AG08396 (cell line): ENCODE data around the gene SERPINA3.

Experiments
- DNase-seq: peaks from one replicate; pipeline ENCODE4 v3.0.0; 2012; ENCODE audit warnings: low spot score, mixed read lengths

SERPINA3 gene

DNA sequence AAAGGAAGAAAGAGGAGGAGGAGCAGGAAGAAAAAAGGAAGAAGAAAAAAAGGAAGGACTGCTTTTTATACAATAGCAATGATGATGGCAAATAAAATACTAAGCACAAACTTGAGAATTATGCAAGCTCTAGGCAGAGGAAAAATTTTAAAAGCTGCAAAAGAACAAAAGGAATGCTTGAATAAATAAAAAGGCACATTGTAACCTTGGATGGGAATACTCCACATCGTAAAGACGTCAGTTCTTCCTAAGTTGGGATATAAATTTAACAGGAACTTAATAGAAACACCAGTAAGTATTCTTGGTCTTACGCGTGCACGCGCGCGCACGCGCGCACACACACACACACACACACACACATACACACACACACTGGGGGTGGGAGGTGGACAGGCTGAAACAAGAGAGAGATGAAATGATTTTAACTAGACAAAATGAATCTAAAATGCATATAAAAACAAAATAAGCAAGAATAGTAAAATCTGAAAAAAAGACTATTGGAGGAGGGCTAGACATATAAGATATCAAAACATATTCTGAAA is 43.0 kb downstream of the SERPINA3 start:
- no peak for DNase-seq

DNA sequence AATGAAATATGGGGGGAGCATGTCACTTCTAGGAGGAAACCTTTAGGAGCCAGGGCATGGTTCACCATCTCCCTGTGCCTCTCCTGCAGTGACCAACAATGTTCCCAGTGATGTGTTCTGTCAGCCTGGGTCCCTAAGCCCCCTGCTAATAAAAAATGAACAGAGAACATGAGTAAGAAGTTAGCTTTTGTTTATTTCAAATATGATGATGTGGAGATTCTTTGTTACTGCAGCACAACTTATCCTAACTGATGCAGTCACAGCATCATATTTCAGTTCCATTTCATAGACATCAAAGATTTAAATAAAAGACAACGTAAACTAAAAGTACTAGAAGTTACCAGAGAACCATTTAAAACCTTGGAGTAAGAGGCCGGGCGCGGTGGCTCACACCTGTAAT is 43.9 kb downstream of the SERPINA3 start:
- DNase-seq = no peak

DNA sequence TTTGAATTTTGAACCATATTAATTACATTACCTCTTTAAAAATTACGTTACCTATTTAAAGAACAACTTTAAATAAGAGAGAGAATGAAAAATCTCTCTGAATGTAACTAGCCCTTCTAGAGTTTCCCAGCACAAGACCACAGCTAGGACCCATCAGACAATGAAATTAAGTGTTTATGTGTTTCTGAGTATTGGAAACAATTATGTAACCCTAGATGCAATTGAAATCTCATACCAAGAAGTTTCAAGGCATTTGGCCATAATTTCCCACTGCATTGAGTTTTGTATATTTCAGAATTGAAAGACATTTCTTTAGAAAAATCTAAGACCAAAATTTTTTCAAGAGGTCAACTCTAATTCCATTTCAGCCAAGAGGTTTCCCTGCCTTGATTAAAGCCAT is 47.1 kb downstream of the SERPINA3 start:
- no peak for DNase-seq

DNA sequence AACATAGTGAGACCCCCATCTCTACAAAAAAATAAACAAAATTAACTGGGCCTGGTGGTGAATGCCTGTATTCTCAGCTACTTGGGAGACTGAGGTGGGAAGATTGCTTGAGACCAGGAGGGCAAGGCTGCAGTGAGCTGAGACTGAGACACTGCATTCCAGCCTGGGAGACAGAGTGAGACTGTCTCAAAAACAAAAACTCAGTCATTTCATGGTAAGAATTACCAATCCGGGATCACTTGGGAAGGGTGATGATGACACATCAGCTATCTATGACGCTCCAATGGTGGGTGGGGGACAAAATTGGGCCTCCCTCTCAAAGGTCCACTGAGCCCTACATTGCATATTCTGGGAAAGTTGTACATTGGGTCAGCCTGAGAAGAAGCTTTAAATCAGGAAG is 47.7 kb downstream of the SERPINA3 start:
- no peak for DNase-seq

DNA sequence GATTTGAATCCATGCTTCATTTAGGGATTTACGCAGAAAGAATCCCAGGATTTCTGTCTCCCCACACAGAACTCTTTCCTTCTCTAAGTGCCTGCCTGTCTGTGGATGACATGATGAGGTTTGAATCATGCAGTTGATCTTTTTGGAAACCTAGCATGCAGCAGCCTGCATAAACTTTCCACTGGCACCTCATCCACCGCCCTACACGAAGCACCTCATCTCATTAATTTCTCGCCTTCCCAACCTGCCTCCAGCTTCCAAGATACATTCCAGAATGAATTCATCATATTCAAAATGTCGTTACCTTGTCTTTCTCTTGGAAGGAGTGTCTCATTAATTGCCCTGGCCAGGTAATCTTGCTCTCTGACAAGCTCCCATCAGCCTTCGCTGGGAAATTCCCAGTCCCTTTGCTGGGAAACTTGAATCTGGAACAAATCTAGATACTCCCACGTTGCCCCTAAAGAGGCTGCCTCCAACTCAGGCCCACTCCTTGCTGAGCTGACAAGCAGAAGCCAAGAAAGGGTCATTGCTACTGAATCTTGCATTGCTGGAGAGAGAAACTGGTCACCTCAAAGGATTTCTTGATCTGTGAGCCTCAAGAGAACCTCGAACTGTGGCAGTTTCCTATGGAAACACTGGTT is 48.2 kb downstream of the SERPINA3 start:
- no peak for DNase-seq

DNA sequence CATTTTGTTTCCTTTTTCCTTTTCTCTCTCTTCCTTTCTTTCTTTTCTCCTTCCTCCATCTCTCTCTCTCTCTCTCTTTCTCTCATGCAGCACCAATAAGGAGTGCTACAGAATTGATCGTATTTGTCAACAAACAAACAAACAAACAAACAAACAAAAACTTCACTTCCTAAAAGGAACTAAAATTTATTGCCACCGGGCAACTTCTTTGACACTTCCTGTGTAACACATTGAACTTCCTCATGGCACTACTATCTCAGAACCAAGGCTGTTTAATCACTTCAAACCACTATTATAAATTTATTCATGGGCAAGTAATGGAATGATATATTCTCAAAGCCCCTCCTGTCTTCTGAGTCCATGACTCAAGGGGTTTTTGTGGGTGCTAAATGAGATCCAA is 51.3 kb downstream of the SERPINA3 start:
- no peak for DNase-seq

DNA sequence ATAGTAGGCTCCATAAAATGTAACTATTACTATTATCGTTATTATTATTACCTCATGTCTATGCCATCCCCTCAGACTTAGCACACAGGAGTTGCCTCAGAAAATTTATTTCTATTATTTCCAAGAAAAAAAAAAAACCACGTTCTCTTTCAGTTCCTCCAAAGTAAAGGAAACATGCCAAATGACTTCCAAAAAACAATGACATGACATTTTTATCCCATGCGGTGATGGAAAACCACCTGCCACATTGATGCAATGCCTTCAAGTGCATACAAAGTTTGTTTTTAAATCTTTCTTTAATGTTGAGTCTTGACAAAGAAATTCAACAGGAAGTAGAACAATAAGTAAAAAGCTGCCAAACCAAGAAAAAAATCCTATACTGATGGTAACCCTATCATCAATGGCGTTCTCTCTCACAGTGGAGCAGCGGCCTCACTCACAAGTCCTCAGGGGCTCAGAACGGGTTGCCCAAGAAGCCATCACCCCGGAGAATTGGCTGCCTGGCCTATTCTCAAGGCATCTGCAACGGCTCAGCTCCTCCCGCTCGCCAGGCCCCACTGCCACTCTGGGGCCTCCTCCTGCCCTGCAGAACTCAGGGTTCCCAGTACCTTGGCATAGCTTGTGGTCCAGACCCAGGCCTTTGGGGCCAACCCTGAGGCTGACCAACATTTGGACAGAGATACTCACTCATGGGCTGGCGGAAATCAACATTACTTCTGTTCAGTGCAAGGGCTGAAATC is 51.9 kb downstream of the SERPINA3 start:
- no peak for DNase-seq

DNA sequence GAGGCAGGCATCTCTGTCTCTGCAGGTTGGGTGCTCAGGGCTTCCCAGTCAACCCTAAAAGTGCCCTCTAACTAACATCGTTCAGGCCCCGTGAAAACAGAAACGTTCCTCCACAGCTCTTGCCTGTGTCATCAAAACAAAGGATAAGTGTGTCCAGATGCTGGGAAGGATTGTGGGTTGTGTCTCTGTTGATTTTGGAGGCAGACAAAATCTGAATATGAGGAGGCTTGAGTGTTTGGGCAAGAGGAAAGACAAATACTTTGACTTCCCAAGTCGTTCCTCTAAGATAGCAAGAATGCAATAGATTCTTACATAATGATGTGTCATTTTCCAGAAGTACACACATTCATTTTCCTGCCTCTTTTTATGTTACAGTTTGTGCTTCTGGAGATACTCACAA is 52.9 kb downstream of the SERPINA3 start:
- peak; percentile 59 for DNase-seq

DNA sequence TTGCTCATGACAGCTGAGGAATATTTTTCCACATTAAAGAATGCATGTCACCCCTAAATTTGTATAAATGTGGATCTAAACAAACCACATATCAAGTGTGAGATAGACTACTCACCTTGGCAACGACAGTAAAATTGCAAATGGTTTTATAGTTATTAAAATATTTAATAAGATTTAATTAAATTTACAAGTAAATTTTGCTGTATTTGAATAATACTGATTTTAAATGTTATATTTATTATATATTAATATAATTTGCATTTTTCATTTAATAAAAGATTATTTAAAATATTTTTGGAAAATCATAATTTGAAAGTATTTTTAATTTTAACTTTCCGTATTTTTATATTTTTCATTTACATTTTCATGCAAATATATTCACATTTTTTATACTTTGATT is 53.4 kb downstream of the SERPINA3 start:
- no peak for DNase-seq

DNA sequence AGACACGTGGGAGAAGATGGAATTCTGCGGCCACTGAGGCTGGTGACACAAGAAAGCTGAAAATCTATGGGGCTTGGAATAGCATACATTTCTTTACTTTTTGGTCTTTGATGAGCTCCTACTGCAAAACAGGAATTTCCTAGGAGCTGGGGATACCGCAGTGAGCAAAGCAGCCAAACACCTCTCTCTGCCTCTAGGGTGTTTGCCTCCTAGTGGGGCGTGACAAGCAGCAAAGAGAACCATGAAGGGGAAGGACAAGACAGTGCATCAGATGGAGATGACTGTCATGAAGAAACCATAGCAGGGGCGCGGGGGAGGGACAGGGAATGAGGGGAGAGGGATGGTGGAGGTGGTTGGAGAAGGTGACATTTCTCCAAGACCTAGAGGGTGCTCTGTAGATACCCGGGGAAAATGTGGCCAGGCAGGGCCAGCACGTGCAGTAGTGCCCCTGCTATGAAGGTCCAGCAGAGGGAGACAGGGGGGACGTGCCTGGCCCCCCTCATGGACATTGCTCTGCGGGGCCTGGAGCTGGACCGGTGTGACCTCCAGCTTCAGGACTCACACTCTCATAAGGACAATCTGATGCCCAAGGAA is 58.6 kb downstream of the SERPINA3 start:
- no peak for DNase-seq

DNA sequence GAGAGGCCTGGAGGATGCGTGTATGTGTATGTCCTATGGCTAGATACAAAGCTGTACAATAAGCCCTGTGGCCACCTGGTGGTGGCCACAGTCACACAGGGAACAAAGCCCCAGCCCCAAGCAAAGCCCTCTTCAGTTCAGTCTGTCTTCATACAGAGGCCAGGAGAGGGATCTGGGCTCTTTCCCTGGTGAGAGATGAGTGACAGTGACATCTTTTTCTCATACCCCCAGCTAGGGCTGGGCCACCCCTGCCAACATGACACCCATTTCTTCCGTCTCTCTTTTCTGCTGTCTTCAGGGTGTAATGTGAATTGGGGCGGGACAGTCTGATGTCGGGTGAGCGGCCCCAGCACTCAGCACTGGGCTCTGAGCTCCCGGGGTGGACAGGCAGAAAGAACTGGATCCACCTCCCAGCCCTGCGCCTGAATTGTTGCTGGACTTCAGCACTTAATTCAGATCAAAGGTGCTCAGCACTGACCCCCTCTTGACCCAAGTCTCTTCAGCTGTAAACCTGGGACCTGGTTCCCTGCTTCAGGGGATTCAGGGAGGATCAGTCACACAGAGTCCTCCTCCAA is 59.8 kb downstream of the SERPINA3 start:
- DNase-seq = no peak

DNA sequence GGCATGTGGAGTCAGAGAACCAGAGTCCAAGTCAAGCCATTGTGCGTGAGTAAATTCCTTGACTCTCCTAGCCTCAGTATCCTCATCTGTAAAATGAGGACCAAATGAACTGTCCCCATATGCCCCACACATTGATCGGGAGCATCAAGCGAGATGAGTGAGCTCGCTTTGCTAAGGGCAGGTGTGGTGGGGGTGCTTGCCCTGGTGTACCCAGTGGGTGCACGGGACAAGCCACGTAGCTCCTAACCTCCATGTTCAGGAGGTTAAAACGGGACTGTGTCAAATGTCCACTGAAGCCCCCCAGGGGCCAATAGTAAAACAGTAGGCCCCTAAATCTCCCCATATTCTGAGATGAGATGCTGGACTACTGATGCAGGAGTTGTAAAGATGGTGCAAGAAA is 60.9 kb downstream of the SERPINA3 start:
- DNase-seq = no peak
